ENCODE results near the gene GTPBP4. TPM values are rescaled to one million over a fixed set of nuclear protein-coding genes. Genes with fewer than 3 reads are reported as not detected.

Gene GTPBP4
- total RNA-seq, 1 donor from 2014 or later: 53.4 TPM

- H3K27me3 ChIP-seq: no peaks in the 10 kb centered on the region
- H3K27me3 Mint-ChIP-seq (ENCODE audit: insufficient read depth, low read depth): peaks cover 2% of the 10 kb centered on the region
- H3K27ac Mint-ChIP-seq: peak overlapping the region; percentile 70
- no peak overlapping the region for H3K27ac ChIP-seq
- no peak overlapping the region for H3K4me2 ChIP-seq
- H3K4me3 Mint-ChIP-seq: no peak overlapping the region
- no peaks in the 10 kb centered on the region for H3K36me3 ChIP-seq
- no peaks in the 10 kb centered on the region for H3K79me2 ChIP-seq (ENCODE audit: low read depth)
- peaks cover 5% of the 10 kb centered on the region for H3K4me1 ChIP-seq
- no peaks in the 10 kb centered on the region for H3K9me3 Mint-ChIP-seq
- no peaks in the 10 kb centered on the region for H4K20me1 ChIP-seq (ENCODE audit: low read depth)
- H2AFZ ChIP-seq (replicated peaks): no peak overlapping the region
- H3K9me3 ChIP-seq (ENCODE audit: low read depth): no peaks in the 10 kb centered on the region
- no peak for DNase-seq (ENCODE audit: low spot score)
- H3K4me1 Mint-ChIP-seq: peaks cover 4% of the 10 kb centered on the region
- no peak overlapping the region for H3K9ac ChIP-seq
- TF ChIP-seq EZH2phosphoT487 (IDR thresholded peaks at IDR 0.05): no peak
- TF ChIP-seq EZH2 (IDR thresholded peaks at IDR 0.05): no peak
- TF ChIP-seq, protein P1, sequence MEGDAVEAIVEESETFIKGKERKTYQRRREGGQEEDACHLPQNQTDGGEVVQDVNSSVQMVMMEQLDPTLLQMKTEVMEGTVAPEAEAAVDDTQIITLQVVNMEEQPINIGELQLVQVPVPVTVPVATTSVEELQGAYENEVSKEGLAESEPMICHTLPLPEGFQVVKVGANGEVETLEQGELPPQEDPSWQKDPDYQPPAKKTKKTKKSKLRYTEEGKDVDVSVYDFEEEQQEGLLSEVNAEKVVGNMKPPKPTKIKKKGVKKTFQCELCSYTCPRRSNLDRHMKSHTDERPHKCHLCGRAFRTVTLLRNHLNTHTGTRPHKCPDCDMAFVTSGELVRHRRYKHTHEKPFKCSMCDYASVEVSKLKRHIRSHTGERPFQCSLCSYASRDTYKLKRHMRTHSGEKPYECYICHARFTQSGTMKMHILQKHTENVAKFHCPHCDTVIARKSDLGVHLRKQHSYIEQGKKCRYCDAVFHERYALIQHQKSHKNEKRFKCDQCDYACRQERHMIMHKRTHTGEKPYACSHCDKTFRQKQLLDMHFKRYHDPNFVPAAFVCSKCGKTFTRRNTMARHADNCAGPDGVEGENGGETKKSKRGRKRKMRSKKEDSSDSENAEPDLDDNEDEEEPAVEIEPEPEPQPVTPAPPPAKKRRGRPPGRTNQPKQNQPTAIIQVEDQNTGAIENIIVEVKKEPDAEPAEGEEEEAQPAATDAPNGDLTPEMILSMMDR (IDR thresholded peaks at IDR 0.05): no peak
- no peaks in the 10 kb centered on the region for H3K36me3 Mint-ChIP-seq
- no peak overlapping the region for H3K4me3 ChIP-seq
- H3F3A ChIP-seq (ENCODE audit: low read depth): no peaks in the 10 kb centered on the region
Observed at GRCh38 chr10:953836-954235, 34.4 kb upstream of the GTPBP4 start.

DNA sequence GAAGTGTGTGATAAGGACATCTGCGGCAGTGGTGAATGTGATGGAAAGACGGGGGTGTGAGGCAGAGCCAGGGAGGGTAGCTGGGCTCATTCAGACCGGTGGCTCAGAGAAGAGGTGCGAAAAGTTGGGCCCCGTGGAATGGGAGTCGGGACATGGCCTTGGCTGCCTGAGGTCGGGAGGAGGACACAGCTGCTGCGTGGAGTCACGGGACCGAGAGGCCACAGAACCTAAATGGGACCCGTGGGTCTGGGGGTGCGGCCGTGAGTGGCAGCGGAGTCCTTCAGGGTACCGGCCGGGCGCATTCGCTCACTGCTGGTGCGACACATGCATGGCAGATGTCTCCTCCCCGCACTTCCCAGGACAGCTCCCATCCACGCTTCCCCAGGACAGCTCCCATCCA, 33.8 kb upstream of the GTPBP4 start:
- no peak for DNase-seq (ENCODE audit: low spot score)
- Histone ChIP-seq H3K27me3 (no peaks in the 10 kb centered on the region), H3K4me2 (no peak overlapping the region), H3K36me3 (no peaks in the 10 kb centered on the region), H3K4me3 (no peak overlapping the region), H2AFZ (replicated peaks) (no peak overlapping the region), H3K9me3 (ENCODE audit: low read depth) (no peaks in the 10 kb centered on the region), H3K9ac (no peak overlapping the region), H3K79me2 (ENCODE audit: low read depth) (no peaks in the 10 kb centered on the region), H3K4me1 (peaks cover 5% of the 10 kb centered on the region), H4K20me1 (ENCODE audit: low read depth) (no peaks in the 10 kb centered on the region), H3F3A (ENCODE audit: low read depth) (no peaks in the 10 kb centered on the region), H3K27ac (no peak overlapping the region)
- Mint-ChIP-seq H3K4me1 (peaks cover 4% of the 10 kb centered on the region), H3K27ac (no peak overlapping the region), H3K27me3 (ENCODE audit: insufficient read depth, low read depth) (peaks cover 2% of the 10 kb centered on the region), H3K4me3 (no peak overlapping the region), H3K9me3 (no peaks in the 10 kb centered on the region), H3K36me3 (no peaks in the 10 kb centered on the region)
- TF ChIP-seq, protein P1 (IDR thresholded peaks at IDR 0.05): no peak
- TF ChIP-seq EZH2 (IDR thresholded peaks at IDR 0.05) (no peak), EZH2phosphoT487 (IDR thresholded peaks at IDR 0.05) (no peak)

GRCh38 chr10:955127-955819, 33.0 kb upstream of the GTPBP4 start:
- Histone ChIP-seq H3K27ac (no peak overlapping the region), H3F3A (ENCODE audit: low read depth) (no peaks in the 10 kb centered on the region), H4K20me1 (ENCODE audit: low read depth) (no peaks in the 10 kb centered on the region), H2AFZ (replicated peaks) (peak overlapping the region; percentile 45), H3K36me3 (no peaks in the 10 kb centered on the region), H3K9ac (no peak overlapping the region), H3K4me2 (no peak overlapping the region), H3K9me3 (ENCODE audit: low read depth) (no peaks in the 10 kb centered on the region), H3K4me1 (peaks cover 5% of the 10 kb centered on the region), H3K79me2 (ENCODE audit: low read depth) (no peaks in the 10 kb centered on the region), H3K27me3 (no peaks in the 10 kb centered on the region), H3K4me3 (no peak overlapping the region)
- DNase-seq (ENCODE audit: low spot score): no peak
- Mint-ChIP-seq H3K36me3 (no peaks in the 10 kb centered on the region), H3K4me3 (no peak overlapping the region), H3K27ac (no peak overlapping the region), H3K4me1 (peaks cover 4% of the 10 kb centered on the region), H3K9me3 (peaks cover 5% of the 10 kb centered on the region), H3K27me3 (ENCODE audit: insufficient read depth, low read depth) (peaks cover 5% of the 10 kb centered on the region)
- TF ChIP-seq EZH2 (IDR thresholded peaks at IDR 0.05) (no peak), EZH2phosphoT487 (IDR thresholded peaks at IDR 0.05) (no peak)
- TF ChIP-seq, protein P1 (IDR thresholded peaks at IDR 0.05): no peak

Measured in neural progenitor cell (in vitro differentiated cells).